Panc1 (cell line): ENCODE measurements around the gene CDCP1. TPM values are rescaled to one million over a fixed set of nuclear protein-coding genes. Genes with fewer than 3 reads are reported as not detected.

Source experiments
- ATAC-seq: fragments of 200-7000 bp; cut with Tn5 transposase; 2 replicates; pipeline ENCODE4 v1.9.1; 2020; ENCODE audit warnings: mild to moderate bottlenecking, moderate library complexity
- BruUV-seq: library from RNA; stranded (reverse); fragments of 400-500 nt; replicated peaks from 2 replicates; lab custom pipeline; 2021; lab: Mats Ljungman, UMichigan
- CTCF ChIA-PET: fragments of 300-600 bp; sonication (Branson Sonifier 250); formaldehyde crosslinking; loops from one replicate; lab custom pipeline; 2022; ENCODE audit warnings: antibody characterized with exemption; lab: Charles Lee
- POLR2A ChIA-PET: fragments of 300-600 bp; sonication (Branson Sonifier 250); formaldehyde crosslinking; loops from one replicate; lab custom pipeline; 2022; ENCODE audit warnings: antibody characterized with exemption; lab: Charles Lee
- DNase-seq: peaks from one replicate; pipeline ENCODE4 v3.0.0-alpha.2; 2010; ENCODE audit warnings: low read depth, low spot score
- H3K27ac ChIP-seq: 2 replicates; pipeline ENCODE4 v1.5.1; 2011; ENCODE audit warnings: mild to moderate bottlenecking, low read length, inconsistent platforms
- H3K27me3 ChIP-seq: fragments of 200-500 bp; sonication (Bioruptor generic); 2 replicates; pipeline ENCODE4 v1.6.0; 2014; ENCODE audit warnings: low read length, inconsistent platforms; ENCODE audit not compliant: control insufficient read depth, insufficient read depth
- H3K36me3 ChIP-seq: fragments of 200-500 bp; sonication (Bioruptor generic); 2 replicates; pipeline ENCODE4 v1.5.1; 2014; ENCODE audit warnings: inconsistent platforms, mild to moderate bottlenecking, low read length, moderate library complexity; ENCODE audit not compliant: control insufficient read depth, insufficient read depth
- H3K4me1 ChIP-seq: 2 replicates; pipeline ENCODE4 v1.5.1; 2011; ENCODE audit warnings: inconsistent platforms, mild to moderate bottlenecking, low read length, moderate library complexity; ENCODE audit not compliant: control insufficient read depth, insufficient read depth
- H3K4me3 ChIP-seq, 2 experiments: 2 replicates each; pipeline ENCODE4 v1.5.1; 2011 to 2012; ENCODE audit warnings: low read depth in 2 of 2, low read length in 2 of 2, mild to moderate bottlenecking in 2 of 2, inconsistent platforms in 1 of 2, moderate library complexity in 1 of 2
- H3K9me3 ChIP-seq: fragments of 200-500 bp; sonication (Bioruptor generic); 2 replicates; pipeline ENCODE4 v1.5.1; 2014; ENCODE audit warnings: low read depth, mild to moderate bottlenecking, inconsistent platforms, low read length, moderate library complexity; ENCODE audit not compliant: control insufficient read depth, insufficient read depth
- POLR2AphosphoS5 ChIP-seq: IDR thresholded peaks from 2 replicates; pipeline ENCODE4 v1.6.1; 2012; ENCODE audit warnings: mild to moderate bottlenecking, low read depth, low read length, moderate library complexity
- SIN3A ChIP-seq: IDR thresholded peaks from 2 replicates; pipeline ENCODE4 v1.6.1; 2012; ENCODE audit warnings: low read depth, mild to moderate bottlenecking, low read length, moderate library complexity, borderline replicate concordance; ENCODE audit not compliant: insufficient read depth
- TCF7L2 ChIP-seq: IDR thresholded peaks from 2 replicates; pipeline ENCODE4 v1.6.1; 2011; ENCODE audit warnings: mild to moderate bottlenecking, low read depth, low read length, inconsistent platforms
- in situ Hi-C: cut with HindIII; loops from 2 replicates; pipeline ENCODE4 v1.10.0; 2016; ENCODE audit warnings: low sequenced_read_pairs, low pct_unique_long_range_greater_than_20kb
- intact Hi-C: fragments of 100-400 bp; cut with micrococcal nuclease; formaldehyde crosslinking; loops from one replicate; pipeline ENCODE4 v1.10.0; 2022; ENCODE audit not compliant: unreplicated experiment
- total RNA-seq: library from RNA; stranded (reverse); gene quantifications from one replicate; pipeline ENCODE4 v1.2.1, GENCODE V29; 2021; ENCODE audit not compliant: unreplicated experiment
- TF ChIP-seq, protein P1 (sequence below), 2 experiments: IDR thresholded peaks; 2 replicates each; pipeline ENCODE4 v1.6.1; 2011 to 2012; ENCODE audit warnings: low read depth in 2 of 2, control low read depth in 1 of 2, low read length in 1 of 2, mild to moderate bottlenecking in 1 of 2, moderate library complexity in 1 of 2; ENCODE audit not compliant: insufficient read depth in 1 of 2
- TF ChIP-seq, protein P2 (sequence below): fragments of 450-650 bp; IDR thresholded peaks from 2 replicates; pipeline ENCODE4 v1.5.1; 2017; ENCODE audit warnings: mild to moderate bottlenecking

Gene CDCP1
- total RNA-seq, 1 experiment from 2014 or later: 47.8 TPM

DNA sequence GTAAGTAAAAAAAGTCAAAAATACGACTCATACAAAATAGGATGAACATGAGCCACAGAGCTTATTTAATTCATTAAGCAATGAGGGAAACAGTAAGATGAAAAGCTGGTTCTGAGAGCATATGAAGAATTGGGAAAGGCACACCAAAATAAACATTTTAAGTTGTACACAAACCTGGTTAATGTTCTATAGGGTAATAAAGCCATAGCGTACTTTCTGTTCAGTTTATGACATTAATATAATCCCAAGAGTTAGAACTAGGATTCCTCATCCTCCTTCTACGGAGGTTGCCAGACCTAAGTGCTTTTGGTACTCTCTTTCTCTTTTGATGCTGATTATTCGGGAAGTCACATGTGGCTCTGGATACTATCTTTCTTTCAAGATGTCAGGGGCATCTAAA lies 78.7 kb downstream of the CDCP1 start:
- ChIA-PET POLR2A (no interaction called here), CTCF (no interaction called here)
- Histone ChIP-seq H3K27me3 (no peaks in the 10 kb centered on the region), H3K9me3 (no peaks in the 10 kb centered on the region), H3K4me3 (no peak overlapping the region), H3K27ac (no peak overlapping the region), H3K4me1 (no peaks in the 10 kb centered on the region; the same call in 1 of the 2 replicates), H3K36me3 (no peaks in the 10 kb centered on the region)
- DNase-seq: no peak
- BruUV-seq: no TSS peak
- no peak for TF ChIP-seq TCF7L2
- no peak for TF ChIP-seq SIN3A
- TF ChIP-seq POLR2AphosphoS5: no peak
- TF ChIP-seq, protein P1, sequence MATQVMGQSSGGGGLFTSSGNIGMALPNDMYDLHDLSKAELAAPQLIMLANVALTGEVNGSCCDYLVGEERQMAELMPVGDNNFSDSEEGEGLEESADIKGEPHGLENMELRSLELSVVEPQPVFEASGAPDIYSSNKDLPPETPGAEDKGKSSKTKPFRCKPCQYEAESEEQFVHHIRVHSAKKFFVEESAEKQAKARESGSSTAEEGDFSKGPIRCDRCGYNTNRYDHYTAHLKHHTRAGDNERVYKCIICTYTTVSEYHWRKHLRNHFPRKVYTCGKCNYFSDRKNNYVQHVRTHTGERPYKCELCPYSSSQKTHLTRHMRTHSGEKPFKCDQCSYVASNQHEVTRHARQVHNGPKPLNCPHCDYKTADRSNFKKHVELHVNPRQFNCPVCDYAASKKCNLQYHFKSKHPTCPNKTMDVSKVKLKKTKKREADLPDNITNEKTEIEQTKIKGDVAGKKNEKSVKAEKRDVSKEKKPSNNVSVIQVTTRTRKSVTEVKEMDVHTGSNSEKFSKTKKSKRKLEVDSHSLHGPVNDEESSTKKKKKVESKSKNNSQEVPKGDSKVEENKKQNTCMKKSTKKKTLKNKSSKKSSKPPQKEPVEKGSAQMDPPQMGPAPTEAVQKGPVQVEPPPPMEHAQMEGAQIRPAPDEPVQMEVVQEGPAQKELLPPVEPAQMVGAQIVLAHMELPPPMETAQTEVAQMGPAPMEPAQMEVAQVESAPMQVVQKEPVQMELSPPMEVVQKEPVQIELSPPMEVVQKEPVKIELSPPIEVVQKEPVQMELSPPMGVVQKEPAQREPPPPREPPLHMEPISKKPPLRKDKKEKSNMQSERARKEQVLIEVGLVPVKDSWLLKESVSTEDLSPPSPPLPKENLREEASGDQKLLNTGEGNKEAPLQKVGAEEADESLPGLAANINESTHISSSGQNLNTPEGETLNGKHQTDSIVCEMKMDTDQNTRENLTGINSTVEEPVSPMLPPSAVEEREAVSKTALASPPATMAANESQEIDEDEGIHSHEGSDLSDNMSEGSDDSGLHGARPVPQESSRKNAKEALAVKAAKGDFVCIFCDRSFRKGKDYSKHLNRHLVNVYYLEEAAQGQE (IDR thresholded peaks at IDR 0.05; ENCODE audit: insufficient read depth in 1 of 2, low read depth in 2 of 2, low read length in 1 of 2): no peak
- TF ChIP-seq, protein P2, sequence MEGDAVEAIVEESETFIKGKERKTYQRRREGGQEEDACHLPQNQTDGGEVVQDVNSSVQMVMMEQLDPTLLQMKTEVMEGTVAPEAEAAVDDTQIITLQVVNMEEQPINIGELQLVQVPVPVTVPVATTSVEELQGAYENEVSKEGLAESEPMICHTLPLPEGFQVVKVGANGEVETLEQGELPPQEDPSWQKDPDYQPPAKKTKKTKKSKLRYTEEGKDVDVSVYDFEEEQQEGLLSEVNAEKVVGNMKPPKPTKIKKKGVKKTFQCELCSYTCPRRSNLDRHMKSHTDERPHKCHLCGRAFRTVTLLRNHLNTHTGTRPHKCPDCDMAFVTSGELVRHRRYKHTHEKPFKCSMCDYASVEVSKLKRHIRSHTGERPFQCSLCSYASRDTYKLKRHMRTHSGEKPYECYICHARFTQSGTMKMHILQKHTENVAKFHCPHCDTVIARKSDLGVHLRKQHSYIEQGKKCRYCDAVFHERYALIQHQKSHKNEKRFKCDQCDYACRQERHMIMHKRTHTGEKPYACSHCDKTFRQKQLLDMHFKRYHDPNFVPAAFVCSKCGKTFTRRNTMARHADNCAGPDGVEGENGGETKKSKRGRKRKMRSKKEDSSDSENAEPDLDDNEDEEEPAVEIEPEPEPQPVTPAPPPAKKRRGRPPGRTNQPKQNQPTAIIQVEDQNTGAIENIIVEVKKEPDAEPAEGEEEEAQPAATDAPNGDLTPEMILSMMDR: no peak
- in situ Hi-C loops (no loop called here), intact Hi-C loops (no loop called here)
- ATAC-seq: no peak

DNA sequence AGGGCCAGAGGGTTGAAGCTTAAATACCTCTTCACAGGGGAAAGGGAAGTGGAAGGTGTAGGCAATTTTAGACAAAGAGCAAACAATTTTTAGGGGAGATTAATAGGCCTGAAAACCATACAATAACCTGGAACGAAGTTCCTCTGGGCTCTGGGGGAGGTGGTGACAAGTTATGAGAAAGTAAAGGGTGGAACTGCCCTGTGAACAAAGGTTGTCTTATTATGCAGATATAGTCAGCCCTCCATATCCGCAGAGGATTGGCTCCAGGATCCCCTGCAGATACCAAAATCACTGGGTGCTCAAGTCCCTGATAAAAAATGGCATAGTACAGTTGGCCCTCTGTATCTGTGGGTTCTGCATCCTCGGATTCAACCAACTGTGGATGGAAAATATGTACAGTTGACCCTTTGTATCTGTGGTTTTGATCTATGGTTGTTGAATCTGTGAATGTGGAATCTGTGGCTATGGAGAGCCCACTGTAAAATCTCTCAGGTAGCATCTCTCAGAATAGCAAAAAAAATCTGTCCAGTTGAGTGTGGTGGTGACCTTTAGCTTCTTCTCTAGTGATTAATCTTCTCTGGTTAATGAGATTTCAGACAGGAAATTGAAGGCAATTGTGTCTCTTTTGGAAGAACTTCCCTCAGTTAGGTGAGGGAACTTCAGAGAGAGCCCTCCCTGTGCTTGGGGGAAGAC lies 79.9 kb downstream of the CDCP1 start:
- DNase-seq (no peak), ATAC-seq (no peak)
- Histone ChIP-seq H3K36me3 (no peaks in the 10 kb centered on the region), H3K9me3 (no peaks in the 10 kb centered on the region), H3K27me3 (no peaks in the 10 kb centered on the region), H3K27ac (no peak overlapping the region), H3K4me3 (no peak overlapping the region), H3K4me1 (no peaks in the 10 kb centered on the region; the same call in 1 of the 2 replicates)
- BruUV-seq: no TSS peak
- no peak for TF ChIP-seq POLR2AphosphoS5
- TF ChIP-seq, protein P1 (IDR thresholded peaks at IDR 0.05; ENCODE audit: insufficient read depth in 1 of 2, low read depth in 2 of 2, low read length in 1 of 2): no peak
- TF ChIP-seq, protein P2: no peak
- no peak for TF ChIP-seq SIN3A
- no peak for TF ChIP-seq TCF7L2
- intact Hi-C loops (no loop called here), in situ Hi-C loops (no loop called here)
- POLR2A ChIA-PET: interaction anchor here (0.5 kb wide), 1 partner anchor 68 kb away, joined by 9 read pairs; no protein-coding TSS in a partner anchor
- CTCF ChIA-PET: no interaction called here
